C4-2B (cell line): ENCODE data around the gene HES5.

Experiments used
- H3K27ac ChIP-seq: fragments of 450-650 bp; 2 replicates; pipeline ENCODE4 v1.5.1; 2017
- CTCF ChIP-seq: fragments of 450-650 bp; conservative IDR thresholded peaks from 2 replicates; pipeline ENCODE4 v1.5.1; 2017; ENCODE audit warnings: mild to moderate bottlenecking
- ZFX ChIP-seq: fragments of 450-650 bp; IDR thresholded peaks from 2 replicates; pipeline ENCODE4 v1.6.1; 2017

Gene HES5

GRCh38 chr1:2502210-2502609, 27.9 kb downstream of the HES5 start:
- no peak overlapping the region for H3K27ac ChIP-seq
- TF ChIP-seq ZFX (no peak), CTCF (no peak)

- H3K27ac ChIP-seq = no peak overlapping the region
- TF ChIP-seq CTCF (no peak), ZFX (no peak)
Observed at GRCh38 chr1:2501820-2502119, 28.3 kb downstream of the HES5 start.

GRCh38 chr1:2501041-2501819, 28.8 kb downstream of the HES5 start:
- no peak overlapping the region for H3K27ac ChIP-seq
- TF ChIP-seq ZFX = no peak
- TF ChIP-seq CTCF = no peak

- no peak for TF ChIP-seq ZFX
- TF ChIP-seq CTCF = no peak
- H3K27ac ChIP-seq = no peak overlapping the region
Observed at GRCh38 chr1:2499986-2500596, 30.0 kb downstream of the HES5 start.

GRCh38 chr1:2499260-2499659, 30.8 kb downstream of the HES5 start:
- TF ChIP-seq ZFX = no peak
- TF ChIP-seq CTCF = no peak
- H3K27ac ChIP-seq = no peak overlapping the region

- H3K27ac ChIP-seq = no peak overlapping the region
- TF ChIP-seq CTCF (no peak), ZFX (no peak)
Observed at GRCh38 chr1:2498648-2499047, 31.4 kb downstream of the HES5 start.

GRCh38 chr1:2497891-2498290, 32.2 kb downstream of the HES5 start:
- TF ChIP-seq ZFX (no peak), CTCF (no peak)
- H3K27ac ChIP-seq = no peak overlapping the region
